Endothelial cell of umbilical vein (primary cell): ENCODE results near the gene ARHGAP21. TPM values are rescaled to one million over a fixed set of nuclear protein-coding genes. Genes with fewer than 3 reads are reported as not detected.

ENCODE experiments used
- Bru-seq: library from RNA; stranded (reverse); fragments of 400-500 nt; gene quantifications from one replicate; lab custom pipeline; 2021; lab: Mats Ljungman, UMichigan
- BruChase-seq, 2 experiments: library from RNA; stranded (reverse); fragments of 400-500 nt; gene quantifications; one replicate each; lab custom pipeline; 2021; lab: Mats Ljungman, UMichigan
- BruUV-seq: library from RNA; stranded (reverse); fragments of 400-500 nt; replicated peaks from 2 replicates; lab custom pipeline; 2021; lab: Mats Ljungman, UMichigan
- CTCF ChIA-PET: fragments of 300-600, 350-600 bp; sonication (Branson Sonifier 250); formaldehyde crosslinking; loops from one replicate; lab custom pipeline; 2021; ENCODE audit warnings: antibody characterized with exemption, inconsistent platforms; lab: Charles Lee
- POLR2A ChIA-PET: fragments of 300-600, 350-600 bp; sonication (Branson Sonifier 250); formaldehyde crosslinking; loops from one replicate; lab custom pipeline; 2021; ENCODE audit warnings: antibody characterized with exemption, inconsistent platforms; lab: Charles Lee
- DNase-seq: peaks from one replicate; pipeline ENCODE4 v3.0.0-alpha.2; 2011; ENCODE audit warnings: low read depth, low spot score
- FAIRE-seq: peaks from 2 replicates; lab custom pipeline; 2011; peaks lifted over from hg19 to GRCh38; lab: Jason Lieb, UNC
- H2AFZ ChIP-seq: 2 replicates; pipeline ENCODE4 v1.6.0; 2012; ENCODE audit warnings: low read depth, low read length, control low read depth, inconsistent platforms
- H3K27ac ChIP-seq: 2 replicates; pipeline ENCODE4 v1.5.1; 2011; ENCODE audit warnings: low read depth, mild to moderate bottlenecking, control low read depth, low read length, moderate library complexity; ENCODE audit not compliant: insufficient read depth
- H3K27me3 ChIP-seq, 2 experiments: 2 replicates each; pipeline versions ENCODE4 v1.6.0 to v1.6.1; 2011; ENCODE audit warnings: low read length in 2 of 2, mixed read lengths in 1 of 2; ENCODE audit not compliant: control insufficient read depth in 2 of 2, insufficient read depth in 2 of 2
- H3K36me3 ChIP-seq, 2 experiments: 2 replicates in 1 of 2; 3 replicates in 1 of 2; pipeline ENCODE4 v1.5.1; 2011; ENCODE audit warnings: low read length in 2 of 2, mild to moderate bottlenecking in 1 of 2, moderate library complexity in 1 of 2; ENCODE audit not compliant: control insufficient read depth in 2 of 2, insufficient read depth in 2 of 2; ENCODE audit errors: extremely low read depth in 1 of 2
- H3K4me1 ChIP-seq: 3 replicates; pipeline ENCODE4 v1.5.1; 2011; ENCODE audit warnings: mild to moderate bottlenecking, low read length; ENCODE audit not compliant: control insufficient read depth, insufficient read depth; ENCODE audit errors: extremely low read depth
- H3K4me2 ChIP-seq: 2 replicates; pipeline ENCODE4 v1.6.1; 2011; ENCODE audit warnings: low read length, control low read depth, mixed read lengths; ENCODE audit not compliant: insufficient read depth
- H3K4me3 ChIP-seq, 3 experiments: fragments of 200-600 bp in 1 of 3; sonication (generic), shearing (Covaris generic) in 1 of 3; replicated peaks in 1 of 3; 2 replicates each; pipeline ENCODE4 v1.5.1; 2011 to 2016; ENCODE audit warnings: control low read depth in 3 of 3, low read length in 3 of 3, mild to moderate bottlenecking in 2 of 3, inconsistent platforms in 1 of 3, low read depth in 1 of 3, moderate library complexity in 1 of 3; ENCODE audit not compliant: insufficient read depth in 1 of 3
- H3K79me2 ChIP-seq: 2 replicates; pipeline ENCODE4 v1.6.0; 2012; ENCODE audit warnings: low read length, inconsistent platforms; ENCODE audit not compliant: control insufficient read depth, insufficient read depth
- H3K9ac ChIP-seq: replicated peaks from 2 replicates; pipeline ENCODE3; 2011; ENCODE audit warnings: low read length, control low read depth; ENCODE audit not compliant: insufficient read depth; ENCODE audit errors: extremely low read depth
- H3K9me1 ChIP-seq: replicated peaks from 3 replicates; pipeline ENCODE4 v1.6.0; 2011; ENCODE audit warnings: mild to moderate bottlenecking, low read length; ENCODE audit not compliant: control insufficient read depth, insufficient read depth; ENCODE audit errors: extremely low read depth
- H3K9me3 ChIP-seq: replicated peaks from 2 replicates; pipeline ENCODE4 v1.5.1; 2012; ENCODE audit warnings: low read length, inconsistent platforms; ENCODE audit not compliant: control insufficient read depth, insufficient read depth
- H4K20me1 ChIP-seq: replicated peaks from 2 replicates; pipeline ENCODE3; 2011; ENCODE audit warnings: mild to moderate bottlenecking, low read length; ENCODE audit not compliant: control insufficient read depth, insufficient read depth; ENCODE audit errors: extremely low read depth
- POLR2AphosphoS5 ChIP-seq: IDR thresholded peaks from 2 replicates; pipeline ENCODE4 v1.6.1; 2012; ENCODE audit warnings: low read depth, mild to moderate bottlenecking, control low read depth, low read length, moderate library complexity; ENCODE audit not compliant: insufficient read depth
- dilution Hi-C: fragments of 300-500 bp; cut with MboI; formaldehyde crosslinking; loops from one replicate; pipeline ENCODE4 v1.15.0; 2019; ENCODE audit warnings: low sequenced_read_pairs; ENCODE audit not compliant: extremely low pct_ligation_motif_present
- intact Hi-C: fragments of 100-400 bp; cut with micrococcal nuclease; formaldehyde crosslinking; loops from one replicate; pipeline ENCODE4 v1.10.0; 2022
- long read RNA-seq: library from polyadenylated mRNA; stranded (forward); transcript quantifications from one replicate; pipeline ENCODE4 v2.0.0, GENCODE V29; 2021
- polyA minus RNA-seq, 3 experiments: library from RNA; depleted of rRNA, polyadenylated mRNA; stranded (reverse); fragments of >200 nt; gene quantifications; 1 replicate in 1 of 3; 2 replicates in 2 of 3; pipeline ENCODE4 v1.2.3, GENCODE V29; 2011
- polyA plus RNA-seq, 4 experiments: library from polyadenylated mRNA; depleted of rRNA in 3 of 4; stranded (reverse) in 3 of 4; unstranded in 1 of 4; fragments of >200 nt; gene quantifications; 2 replicates each; pipeline versions ENCODE4 v1.2.1 to v1.2.3, GENCODE V29; 2011 to 2012; ENCODE audit warnings: missing spikeins in 1 of 4
- total RNA-seq: library from RNA; stranded (reverse); gene quantifications from 2 replicates; pipeline ENCODE4 v1.2.3, GENCODE V29; 2021
- TF ChIP-seq, protein P1 (sequence below), 2 donors: IDR thresholded peaks; 1 replicate in 1 of 2; 2 replicates in 1 of 2; pipeline ENCODE4 v1.5.1; 2011; ENCODE audit warnings: low read length in 2 of 2, mild to moderate bottlenecking in 2 of 2, moderate library complexity in 2 of 2, control low read depth in 1 of 2, inconsistent platforms in 1 of 2, low read depth in 1 of 2; ENCODE audit not compliant: insufficient read depth in 1 of 2; ENCODE audit errors: extremely low read depth in 1 of 2

Gene ARHGAP21
- total RNA-seq (97.8 and 99.2 TPM in 2 replicates), polyA plus RNA-seq (26.6 and 29.5 TPM in 2 replicates), polyA minus RNA-seq (118 and 134 TPM in 2 replicates), Bru-seq, nascent RNA (percentile 94 among the genes with signal in this experiment), BruChase-seq, experiment 1, labeled RNA remaining after a 6-hour chase (percentile 88 among the genes with signal in this experiment), BruChase-seq, experiment 2, labeled RNA remaining after a 2-hour chase (percentile 86 among the genes with signal in this experiment)
- 38.4 and 43.5 TPM in 2 replicates for polyA plus RNA-seq (2011; cell fraction: cytosol; rRNA removed)
- polyA plus RNA-seq (2011; cell fraction: nucleus; rRNA removed) = 140 and 156 TPM in 2 replicates
- polyA plus RNA-seq (2012) = 64.3 and 79.7 TPM in 2 replicates
- 46.6 TPM for polyA minus RNA-seq (2011; cell fraction: cytosol; rRNA and poly(A)+ RNA removed)
- polyA minus RNA-seq (2011; cell fraction: nucleus; rRNA and poly(A)+ RNA removed) = 138 and 231 TPM in 2 replicates
- long read RNA-seq, partial matches to known transcripts = 8 of 26 reads
- long read RNA-seq, other reads (novel, unspliced or antisense) = 18 of 26 reads

GRCh38 chr10:24723788-24724380, at the start of gene ARHGAP21:
Gene ARHGAP21 (minus strand): TSS chr10:24723887. CDS start chr10:24721899, 1,988 bp downstream.
- DNase-seq (peak; percentile 73), FAIRE-seq (peak; percentile 63)
- Histone ChIP-seq H3K9ac (peak within 1 kb of the TSS; percentile 94), H3K27ac (peak within 1 kb of the TSS; percentile 85), H3K4me1 (peaks cover 33% of the 10 kb centered on the region), H2AFZ (peak within 1 kb of the TSS; percentile 88), H3K9me3 (no peaks in the 10 kb centered on the region), H4K20me1 (peaks cover 12% of the 10 kb centered on the region), H3K27me3 (no peaks in the 10 kb centered on the region), H3K4me2 (peak within 1 kb of the TSS; percentile 99), H3K9me1 (no peaks in the 10 kb centered on the region), H3K79me2 (peaks cover 44% of the 10 kb centered on the region), H3K36me3 (peaks cover 0 to 8% of the 10 kb centered on the region in 2 experiments), H3K4me3 (peak within 1 kb of the TSS; percentile 50 to 95 (median 92))
- TSS peak; percentile 4 for BruUV-seq
- intact Hi-C loops = loop anchor here (1.0 to 2.0 kb wide), 6 partner anchors 43 to 292 kb away; partner anchors contain the start of genes ENKUR, PRTFDC1 and THNSL1
- dilution Hi-C loops = no loop called here
- POLR2A ChIA-PET = interaction anchor here (1.6 kb wide), 1 partner anchor 293 kb away, joined by 6 read pairs; the partner anchor contains the start of gene THNSL1
- CTCF ChIA-PET = interaction anchor here (0.6 to 4.3 kb wide), 10 partner anchors 11 to 389 kb away, joined by 3 to 27 read pairs (median 4); partner anchors contain the start of gene PRTFDC1
- peak; percentile 69 for TF ChIP-seq POLR2AphosphoS5
- TF ChIP-seq, protein P1, sequence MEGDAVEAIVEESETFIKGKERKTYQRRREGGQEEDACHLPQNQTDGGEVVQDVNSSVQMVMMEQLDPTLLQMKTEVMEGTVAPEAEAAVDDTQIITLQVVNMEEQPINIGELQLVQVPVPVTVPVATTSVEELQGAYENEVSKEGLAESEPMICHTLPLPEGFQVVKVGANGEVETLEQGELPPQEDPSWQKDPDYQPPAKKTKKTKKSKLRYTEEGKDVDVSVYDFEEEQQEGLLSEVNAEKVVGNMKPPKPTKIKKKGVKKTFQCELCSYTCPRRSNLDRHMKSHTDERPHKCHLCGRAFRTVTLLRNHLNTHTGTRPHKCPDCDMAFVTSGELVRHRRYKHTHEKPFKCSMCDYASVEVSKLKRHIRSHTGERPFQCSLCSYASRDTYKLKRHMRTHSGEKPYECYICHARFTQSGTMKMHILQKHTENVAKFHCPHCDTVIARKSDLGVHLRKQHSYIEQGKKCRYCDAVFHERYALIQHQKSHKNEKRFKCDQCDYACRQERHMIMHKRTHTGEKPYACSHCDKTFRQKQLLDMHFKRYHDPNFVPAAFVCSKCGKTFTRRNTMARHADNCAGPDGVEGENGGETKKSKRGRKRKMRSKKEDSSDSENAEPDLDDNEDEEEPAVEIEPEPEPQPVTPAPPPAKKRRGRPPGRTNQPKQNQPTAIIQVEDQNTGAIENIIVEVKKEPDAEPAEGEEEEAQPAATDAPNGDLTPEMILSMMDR (IDR thresholded peaks at IDR 0.05; ENCODE audit: extremely low read depth in 1 of 2, insufficient read depth in 1 of 2, low read depth in 1 of 2, low read length in 2 of 2) = no peak
